Suprapubic skin (tissue), 3 donors: ENCODE measurements around the gene NBPF11.

Experiments
- EP300 ChIP-seq: sonication (generic); formaldehyde crosslinking; IDR thresholded peaks from one replicate; pipeline ENCODE4 v1.6.1; 2017; ENCODE audit warnings: antibody characterized with exemption
- TF ChIP-seq, protein P1 (sequence below), 2 donors: fragments of 200-600 bp in 1 of 2; fragments of 450-650 bp in 1 of 2; sonication (generic) in 1 of 2; IDR thresholded peaks; one replicate each; pipeline ENCODE4 v1.5.1; 2016 to 2019; ENCODE audit warnings: antibody characterized with exemption in 2 of 2, mild to moderate bottlenecking in 1 of 2, moderate library complexity in 1 of 2

- TF ChIP-seq, protein P1, sequence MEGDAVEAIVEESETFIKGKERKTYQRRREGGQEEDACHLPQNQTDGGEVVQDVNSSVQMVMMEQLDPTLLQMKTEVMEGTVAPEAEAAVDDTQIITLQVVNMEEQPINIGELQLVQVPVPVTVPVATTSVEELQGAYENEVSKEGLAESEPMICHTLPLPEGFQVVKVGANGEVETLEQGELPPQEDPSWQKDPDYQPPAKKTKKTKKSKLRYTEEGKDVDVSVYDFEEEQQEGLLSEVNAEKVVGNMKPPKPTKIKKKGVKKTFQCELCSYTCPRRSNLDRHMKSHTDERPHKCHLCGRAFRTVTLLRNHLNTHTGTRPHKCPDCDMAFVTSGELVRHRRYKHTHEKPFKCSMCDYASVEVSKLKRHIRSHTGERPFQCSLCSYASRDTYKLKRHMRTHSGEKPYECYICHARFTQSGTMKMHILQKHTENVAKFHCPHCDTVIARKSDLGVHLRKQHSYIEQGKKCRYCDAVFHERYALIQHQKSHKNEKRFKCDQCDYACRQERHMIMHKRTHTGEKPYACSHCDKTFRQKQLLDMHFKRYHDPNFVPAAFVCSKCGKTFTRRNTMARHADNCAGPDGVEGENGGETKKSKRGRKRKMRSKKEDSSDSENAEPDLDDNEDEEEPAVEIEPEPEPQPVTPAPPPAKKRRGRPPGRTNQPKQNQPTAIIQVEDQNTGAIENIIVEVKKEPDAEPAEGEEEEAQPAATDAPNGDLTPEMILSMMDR (IDR thresholded peaks at IDR 0.05): no peak
- no peak for TF ChIP-seq EP300
Observed at GRCh38 chr1:148158341-148159003, 6.4 kb upstream of the NBPF11 start.
